Gastrocnemius medialis (tissue), 4 donors: Measurements from ENCODE around the gene IL7R. TPM values are rescaled to one million over a fixed set of nuclear protein-coding genes. Genes with fewer than 3 reads are reported as not detected.

Experiments
- ATAC-seq, 2 donors: fragments of 150-250 bp; one replicate each; pipeline ENCODE4 v1.9.1; 2016
- DNase-seq, 2 donors: peaks; one replicate each; pipeline ENCODE4 v3.0.0-alpha.2; 2019
- H3K27ac ChIP-seq, 4 donors: fragments of 200-600 bp; sonication (generic); 1 replicate in 1 of 4; 2 replicates in 3 of 4; pipeline ENCODE4 v1.5.1; 2016 to 2018; ENCODE audit warnings: mild to moderate bottlenecking in 2 of 4, moderate library complexity in 1 of 4
- H3K27me3 ChIP-seq, 3 donors: fragments of 200-600 bp; sonication (generic) in 2 of 3; 1 replicate in 1 of 3; 2 replicates in 2 of 3; pipeline versions ENCODE4 v1.5.1 to v1.6.0; 2016 to 2019; ENCODE audit warnings: mild to moderate bottlenecking in 1 of 3, moderate library complexity in 1 of 3
- H3K36me3 ChIP-seq, 2 donors: fragments of 200-600 bp; sonication (generic) in 1 of 2; one replicate each; pipeline ENCODE4 v1.5.1; 2017 to 2018
- H3K4me1 ChIP-seq, 2 donors: fragments of 200-600 bp; sonication (generic) in 1 of 2; one replicate each; pipeline ENCODE4 v1.5.1; 2016 to 2017; ENCODE audit warnings: mild to moderate bottlenecking in 2 of 2
- H3K4me3 ChIP-seq, 4 donors: fragments of 200-600 bp; sonication (generic) in 3 of 4; 1 replicate in 1 of 4; 2 replicates in 3 of 4; pipeline ENCODE4 v1.5.1; 2016 to 2019; ENCODE audit warnings: mild to moderate bottlenecking in 2 of 4
- H3K9me3 ChIP-seq, 3 donors: fragments of 200-600 bp; sonication (generic) in 2 of 3; 1 replicate in 1 of 3; 2 replicates in 2 of 3; pipeline ENCODE4 v1.5.1; 2016 to 2019
- CTCF ChIP-seq, 5 experiments: fragments of 450-650 bp in 3 of 5; fragments of 200-600 bp in 2 of 5; sonication (generic) in 2 of 5; IDR thresholded peaks in 4 of 5; conservative IDR thresholded peaks in 1 of 5; 1 replicate in 4 of 5; 2 replicates in 1 of 5; pipeline ENCODE4 v1.5.1; 2016 to 2019; ENCODE audit warnings: antibody characterized with exemption in 5 of 5, mild to moderate bottlenecking in 3 of 5, moderate library complexity in 3 of 5
- POLR2A ChIP-seq, 2 donors: fragments of 450-650 bp; IDR thresholded peaks; one replicate each; pipeline ENCODE4 v1.6.1; 2017; ENCODE audit warnings: antibody characterized with exemption in 2 of 2, mild to moderate bottlenecking in 2 of 2, moderate library complexity in 2 of 2
- in situ Hi-C, 4 donors: fragments of 200-750 bp; cut with MboI; loops; one replicate each; pipeline versions ENCODE4 v1.15.0 to v1.8.0; 2017; ENCODE audit warnings: low sequenced_read_pairs in 4 of 4
- intact Hi-C: fragments of 100-400 bp; cut with DNase I; formaldehyde crosslinking; loops from one replicate; pipeline ENCODE4 v1.15.1; 2023; ENCODE audit warnings: low total_unique reads
- total RNA-seq, 4 donors: library from RNA; depleted of rRNA; stranded (reverse); fragments of >200 nt; gene quantifications; one replicate each; pipeline versions ENCODE4 v1.1.0 to v1.2.3, GENCODE V29; 2016

Gene IL7R
- total RNA-seq, 4 donors from 2014 or later = 0.29 to 1.0 (median 0.72) TPM

DNA sequence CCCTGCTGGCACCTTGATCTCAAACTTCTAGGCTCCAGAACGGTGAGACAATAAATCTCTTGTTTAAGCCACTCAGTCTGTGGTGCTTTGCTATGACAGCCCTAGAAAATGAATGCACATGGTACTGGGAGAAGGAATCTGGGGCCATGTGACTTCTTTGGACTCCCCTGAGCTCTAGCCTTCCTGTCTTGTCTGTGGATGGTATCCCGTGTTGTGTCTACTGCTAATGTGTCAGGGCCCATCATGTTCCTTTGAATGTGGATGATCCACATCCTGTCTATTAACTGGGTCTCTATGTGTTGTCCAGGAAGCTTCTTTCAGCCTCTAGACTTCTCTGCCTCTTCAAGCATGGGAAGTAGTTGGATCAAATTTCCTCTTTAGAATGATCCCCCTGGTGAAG, 25.1 kb downstream of the IL7R start:
- intact Hi-C loops (no loop called here), in situ Hi-C loops (no loop called here)
- DNase-seq (no peak), ATAC-seq (no peak)
- Histone ChIP-seq H3K36me3 (no peaks in the 10 kb centered on the region), H3K27me3 (no peaks in the 10 kb centered on the region), H3K4me1 (no peaks in the 10 kb centered on the region), H3K9me3 (no peaks in the 10 kb centered on the region), H3K4me3 (no peak overlapping the region), H3K27ac (no peak overlapping the region)
- TF ChIP-seq CTCF (IDR thresholded peaks at IDR 0.05 in 4 of 5, conservative IDR thresholded peaks at IDR 0.05 in 1 of 5) (no peak), POLR2A (IDR thresholded peaks at IDR 0.05) (no peak)

DNA sequence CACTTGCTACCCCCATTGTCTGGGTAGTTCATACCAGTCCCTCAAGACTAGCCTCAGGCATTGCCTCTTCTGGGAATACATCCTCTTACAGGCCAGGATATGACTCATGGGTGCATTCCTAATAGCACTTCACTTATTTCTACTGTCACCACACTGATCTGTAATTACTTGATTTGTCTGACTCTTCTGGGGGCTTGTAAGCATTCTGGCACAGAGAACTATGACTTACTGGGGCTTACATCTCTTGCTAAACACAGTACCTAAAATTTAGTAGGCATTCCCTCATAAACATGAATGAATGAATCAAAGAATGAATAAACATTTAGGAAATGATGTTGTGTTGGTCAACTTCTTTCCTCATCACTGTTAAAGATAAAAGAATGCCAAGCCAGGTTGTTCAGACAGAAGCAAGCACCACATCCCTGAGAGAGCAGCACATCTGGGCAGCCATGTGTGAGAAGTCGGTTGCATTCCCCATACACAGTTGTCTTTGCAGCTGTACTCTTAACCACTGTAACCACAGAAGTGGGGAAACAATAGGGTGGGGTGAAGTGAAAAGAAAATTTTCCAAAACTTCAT, 27.6 kb downstream of the IL7R start:
- intact Hi-C loops = no loop called here
- TF ChIP-seq POLR2A (IDR thresholded peaks at IDR 0.05) (no peak), CTCF (IDR thresholded peaks at IDR 0.05 in 4 of 5, conservative IDR thresholded peaks at IDR 0.05 in 1 of 5) (no peak)
- Histone ChIP-seq H3K4me3 (no peak overlapping the region), H3K27ac (no peak overlapping the region), H3K9me3 (no peaks in the 10 kb centered on the region), H3K27me3 (no peaks in the 10 kb centered on the region), H3K36me3 (no peaks in the 10 kb centered on the region), H3K4me1 (no peaks in the 10 kb centered on the region)
- in situ Hi-C loops = no loop called here
- ATAC-seq (no peak), DNase-seq (no peak)

DNA sequence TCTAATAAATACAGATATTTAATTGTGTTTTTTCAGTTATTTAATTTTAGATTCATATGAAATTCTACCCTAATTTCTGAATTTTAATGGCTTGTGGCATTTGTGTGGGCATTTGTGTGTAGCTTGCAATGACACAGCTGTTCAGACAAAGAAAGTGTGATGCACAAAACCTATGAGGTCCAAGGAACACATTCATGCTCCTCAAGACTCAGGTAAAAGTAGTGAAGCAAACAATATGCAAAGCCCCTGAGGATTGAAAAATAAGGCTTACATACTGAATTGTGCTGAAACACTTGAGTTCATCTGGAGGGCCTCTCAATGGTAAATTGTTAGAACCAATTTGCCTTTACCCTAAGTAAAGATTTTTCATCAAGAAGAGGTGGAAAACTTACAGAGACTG, 28.1 kb downstream of the IL7R start:
- Histone ChIP-seq H3K27me3 (no peaks in the 10 kb centered on the region), H3K4me1 (no peaks in the 10 kb centered on the region), H3K4me3 (no peak overlapping the region), H3K36me3 (no peaks in the 10 kb centered on the region), H3K27ac (no peak overlapping the region), H3K9me3 (no peaks in the 10 kb centered on the region)
- no peak for DNase-seq
- no peak for TF ChIP-seq CTCF (IDR thresholded peaks at IDR 0.05 in 4 of 5, conservative IDR thresholded peaks at IDR 0.05 in 1 of 5)
- TF ChIP-seq POLR2A (IDR thresholded peaks at IDR 0.05) = no peak
- in situ Hi-C loops (no loop called here), intact Hi-C loops (no loop called here)
- no peak for ATAC-seq

GRCh38 chr5:35886381-35886780, 29.7 kb downstream of the IL7R start:
- intact Hi-C loops = no loop called here
- TF ChIP-seq POLR2A (IDR thresholded peaks at IDR 0.05) = no peak
- TF ChIP-seq CTCF (IDR thresholded peaks at IDR 0.05 in 4 of 5, conservative IDR thresholded peaks at IDR 0.05 in 1 of 5) = no peak
- H3K4me3 ChIP-seq = no peak overlapping the region
- ATAC-seq (no peak), DNase-seq (no peak)
- no peaks in the 10 kb centered on the region for H3K27me3 ChIP-seq
- H3K4me1 ChIP-seq = no peaks in the 10 kb centered on the region
- in situ Hi-C loops = no loop called here
- no peaks in the 10 kb centered on the region for H3K9me3 ChIP-seq
- H3K27ac ChIP-seq = no peak overlapping the region
- H3K36me3 ChIP-seq = no peaks in the 10 kb centered on the region
